HepG2 (cell line): ENCODE data around the gene CTNNA1. TPM values are rescaled to one million over a fixed set of nuclear protein-coding genes. Genes with fewer than 3 reads are reported as not detected.

Source experiments
- CREB1 ChIP-seq, 2 experiments: fragments of 450-650 bp in 1 of 2; IDR thresholded peaks; 2 replicates each; pipeline ENCODE4 v1.6.1; 2016 to 2017; ENCODE audit warnings: control low read depth in 1 of 2, mild to moderate bottlenecking in 1 of 2, missing compliant biosample characterization in 1 of 2, missing genetic modification characterization in 1 of 2
- GABPB1 ChIP-seq: IDR thresholded peaks from 2 replicates; pipeline ENCODE4 v1.6.1; 2016; ENCODE audit warnings: mild to moderate bottlenecking, missing genetic modification reagents, moderate library complexity, missing compliant biosample characterization
- HOXD1 ChIP-seq: sonication (generic); formaldehyde crosslinking; IDR thresholded peaks from 2 replicates; pipeline ENCODE4 v1.5.0; 2020; ENCODE audit warnings: missing genetic modification reagents
- IKZF1 ChIP-seq: fragments of 450-650 bp; IDR thresholded peaks from 2 replicates; pipeline ENCODE4 v1.7.1; 2016
- JARID2 ChIP-seq: sonication (generic); formaldehyde crosslinking; IDR thresholded peaks from 2 replicates; pipeline ENCODE4 v1.8.1; 2023; ENCODE audit warnings: missing genetic modification reagents, inconsistent platforms; ENCODE audit not compliant: insufficient replicate concordance
- JDP2 ChIP-seq: sonication (generic); formaldehyde crosslinking; IDR thresholded peaks from 2 replicates; pipeline ENCODE4 v1.8.1; 2022; ENCODE audit warnings: missing genetic modification reagents, borderline replicate concordance
- JUND ChIP-seq: sonication (generic); formaldehyde crosslinking; IDR thresholded peaks from 2 replicates; pipeline ENCODE4 v1.8.0; 2022; ENCODE audit warnings: mild to moderate bottlenecking, missing genetic modification reagents
- MLX ChIP-seq: IDR thresholded peaks from 2 replicates; pipeline ENCODE4 v1.6.1; 2016
- NPAS2 ChIP-seq: sonication (generic); formaldehyde crosslinking; IDR thresholded peaks from 2 replicates; pipeline ENCODE4 v1.8.0; 2022; ENCODE audit warnings: mild to moderate bottlenecking, missing genetic modification reagents, borderline replicate concordance
- PATZ1 ChIP-seq: sonication (generic); formaldehyde crosslinking; IDR thresholded peaks from 2 replicates; pipeline ENCODE4 v1.4.0; 2020; ENCODE audit warnings: missing genetic modification reagents
- RFXAP ChIP-seq: sonication (generic); formaldehyde crosslinking; IDR thresholded peaks from 2 replicates; pipeline ENCODE4 v1.4.0; 2020; ENCODE audit warnings: missing genetic modification reagents, borderline replicate concordance
- RNF2 ChIP-seq: fragments of 450-650 bp; conservative IDR thresholded peaks from 2 replicates; pipeline ENCODE4 v1.6.1; 2016; ENCODE audit warnings: low read depth
- SCMH1 ChIP-seq: sonication (generic); formaldehyde crosslinking; IDR thresholded peaks from 2 replicates; pipeline ENCODE4 v1.9.0; 2021; ENCODE audit warnings: missing genetic modification reagents, mild to moderate bottlenecking, borderline replicate concordance
- STAT5B ChIP-seq: sonication (generic); formaldehyde crosslinking; IDR thresholded peaks from 2 replicates; pipeline ENCODE4 v1.4.0; 2020; ENCODE audit warnings: missing genetic modification reagents
- TBL1XR1 ChIP-seq: fragments of 150-350 bp; IDR thresholded peaks from 2 replicates; pipeline ENCODE4 v1.6.1; 2014; ENCODE audit warnings: borderline replicate concordance, low read length; ENCODE audit not compliant: partially characterized antibody
- TMF1 ChIP-seq: sonication (generic); formaldehyde crosslinking; IDR thresholded peaks from 2 replicates; pipeline ENCODE4 v1.8.1; 2022; ENCODE audit warnings: low read depth, missing genetic modification reagents
- ZNF10 ChIP-seq: sonication (generic); formaldehyde crosslinking; IDR thresholded peaks from 2 replicates; pipeline ENCODE4 v1.4.0; 2020; ENCODE audit warnings: mild to moderate bottlenecking, low read depth, missing genetic modification reagents, borderline replicate concordance
- ZNF138 ChIP-seq: sonication (generic); formaldehyde crosslinking; IDR thresholded peaks from 2 replicates; pipeline ENCODE4 v1.5.0; 2020; ENCODE audit warnings: mild to moderate bottlenecking, low read depth, missing genetic modification reagents
- ZNF20 ChIP-seq: sonication (generic); formaldehyde crosslinking; IDR thresholded peaks from 2 replicates; pipeline ENCODE4 v1.4.0; 2020; ENCODE audit warnings: mild to moderate bottlenecking, moderate library complexity, missing genetic modification reagents
- ZNF263 ChIP-seq: sonication (generic); formaldehyde crosslinking; IDR thresholded peaks from 2 replicates; pipeline ENCODE4 v1.4.0; 2020; ENCODE audit warnings: missing genetic modification reagents
- ZNF276 ChIP-seq: sonication (generic); formaldehyde crosslinking; IDR thresholded peaks from 2 replicates; pipeline ENCODE4 v1.4.0; 2020; ENCODE audit warnings: mild to moderate bottlenecking, low read depth, missing genetic modification reagents
- ZNF576 ChIP-seq: sonication (generic); formaldehyde crosslinking; IDR thresholded peaks from 2 replicates; pipeline ENCODE4 v1.4.0; 2020; ENCODE audit warnings: mild to moderate bottlenecking, missing genetic modification reagents
- ZNF619 ChIP-seq: sonication (generic); formaldehyde crosslinking; IDR thresholded peaks from 2 replicates; pipeline ENCODE4 v1.4.0; 2020; ENCODE audit warnings: mild to moderate bottlenecking, missing genetic modification reagents
- ZSCAN21 ChIP-seq: sonication (generic); formaldehyde crosslinking; IDR thresholded peaks from 2 replicates; pipeline ENCODE4 v1.8.0; 2022; ENCODE audit warnings: mild to moderate bottlenecking, missing genetic modification reagents, moderate library complexity, borderline replicate concordance
- polyA plus RNA-seq, 8 experiments: library from polyadenylated mRNA; depleted of rRNA in 3 of 8; stranded (reverse) in 7 of 8; unstranded in 1 of 8; fragments of >200 nt; fragmentation: Illumina TruSeq in 4 of 8; extraction: Trizol in 4 of 8; gene quantifications; 2 replicates each; pipeline versions ENCODE4 v1.2.1 to v1.2.3, GENCODE V29; 2011 to 2016; ENCODE audit warnings: low read depth in 4 of 8, missing spikeins in 1 of 8, mixed read lengths in 1 of 8; ENCODE audit not compliant: insufficient read depth in 1 of 8
- total RNA-seq, 5 experiments: library from RNA; depleted of rRNA; stranded (reverse); fragments of >200 nt; fragmentation: Illumina TruSeq; extraction: Trizol; gene quantifications; 2 replicates each; pipeline ENCODE4 v1.2.3, GENCODE V29; 2016; ENCODE audit warnings: low read depth in 1 of 5
- TF ChIP-seq, protein P1 (sequence below): sonication (generic); formaldehyde crosslinking; IDR thresholded peaks from 2 replicates; pipeline ENCODE4 v1.8.0; 2022; ENCODE audit warnings: low read depth, missing genetic modification reagents

CTNNA1 gene
- total and polyA plus RNA-seq, 2 of the 13 experiments (the other 11 are each of a cell fraction or from before 2014, with no cell fraction given): 66.8 to 162 TPM

DNA sequence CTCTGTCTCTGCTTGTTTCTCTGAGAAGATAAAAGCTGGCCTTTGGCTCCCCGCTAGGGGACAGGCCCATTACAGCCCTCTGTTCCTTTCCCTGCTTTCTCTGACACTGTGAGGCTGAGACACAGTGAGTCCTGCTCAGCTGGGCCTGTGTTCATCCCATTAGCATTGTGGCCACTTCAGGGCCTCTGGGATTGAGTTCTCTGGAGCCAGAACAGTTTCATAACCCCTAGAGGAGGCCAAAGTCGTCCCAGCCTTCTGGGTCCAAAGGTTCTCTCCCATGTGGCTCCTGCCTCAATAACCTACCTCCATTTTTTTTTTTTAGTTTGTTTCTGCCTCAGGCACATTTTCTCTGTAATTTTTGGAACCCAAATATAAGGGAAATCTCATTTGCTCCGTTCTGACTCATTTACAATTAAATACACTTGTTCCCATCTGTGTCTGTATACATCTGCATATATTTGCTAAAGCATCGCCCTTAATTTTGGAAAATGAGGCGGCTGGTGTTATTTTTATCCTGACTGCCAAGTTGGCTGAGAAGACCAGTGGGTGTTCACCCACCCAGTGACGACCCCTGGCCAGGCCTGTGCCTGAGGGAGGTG is 27.3 kb upstream of the CTNNA1 start (continued):
- no peak for TF ChIP-seq CREB1 (IDR thresholded peaks at IDR 0.05)
- TF ChIP-seq CREB1 (CRISPR knock-in tag; IDR thresholded peaks at IDR 0.05): 0 out of 2 replicates have a peak, but pooled peaks have one; percentile 36
- TF ChIP-seq RNF2: no peak
- TF ChIP-seq TBL1XR1: no peak
- TF ChIP-seq HOXD1 (CRISPR knock-in tag): no peak
- no peak for TF ChIP-seq ZNF20
- no peak for TF ChIP-seq ZSCAN21 (CRISPR knock-in tag)
- no peak for TF ChIP-seq GABPB1
- no peak for TF ChIP-seq JDP2 (CRISPR knock-in tag)
- no peak for TF ChIP-seq PATZ1
- TF ChIP-seq ZNF619 (CRISPR knock-in tag): no peak
- peak; percentile 39; the same call in 1 of the 2 replicates for TF ChIP-seq MLX (CRISPR knock-in tag)
- TF ChIP-seq RFXAP: no peak
- TF ChIP-seq ZNF263 (CRISPR knock-in tag): no peak
- TF ChIP-seq, protein P1, sequence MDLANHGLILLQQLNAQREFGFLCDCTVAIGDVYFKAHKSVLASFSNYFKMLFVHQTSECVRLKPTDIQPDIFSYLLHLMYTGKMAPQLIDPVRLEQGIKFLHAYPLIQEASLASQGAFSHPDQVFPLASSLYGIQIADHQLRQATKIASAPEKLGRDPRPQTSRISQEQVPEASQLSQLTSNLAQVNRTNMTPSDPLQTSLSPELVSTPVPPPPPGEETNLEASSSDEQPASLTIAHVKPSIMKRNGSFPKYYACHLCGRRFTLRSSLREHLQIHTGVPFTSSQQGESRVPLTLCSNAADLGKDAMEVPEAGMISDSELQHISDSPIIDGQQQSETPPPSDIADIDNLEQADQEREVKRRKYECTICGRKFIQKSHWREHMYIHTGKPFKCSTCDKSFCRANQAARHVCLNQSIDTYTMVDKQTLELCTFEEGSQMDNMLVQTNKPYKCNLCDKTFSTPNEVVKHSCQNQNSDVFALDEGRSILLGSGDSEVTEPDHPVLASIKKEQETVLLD (CRISPR knock-in tag): no peak
- no peak for TF ChIP-seq JUND (CRISPR knock-in tag)
- no peak for TF ChIP-seq TMF1
- no peak for TF ChIP-seq JARID2
- no peak for TF ChIP-seq ZNF138 (CRISPR knock-in tag)
- TF ChIP-seq SCMH1 (CRISPR knock-in tag): no peak
- no peak for TF ChIP-seq NPAS2 (CRISPR knock-in tag)
- no peak for TF ChIP-seq ZNF276 (CRISPR knock-in tag)
- TF ChIP-seq ZNF10 (CRISPR knock-in tag): no peak
- no peak for TF ChIP-seq ZNF576
- TF ChIP-seq IKZF1: no peak
- no peak for TF ChIP-seq STAT5B (CRISPR knock-in tag)
